Measurements from ENCODE around the gene FAM110A.
"Not testable (repeated sequence)": the region's sequence is repeated elsewhere in the genome, so short reads cannot be mapped to it uniquely, and the experiment has no call there.

DNA sequence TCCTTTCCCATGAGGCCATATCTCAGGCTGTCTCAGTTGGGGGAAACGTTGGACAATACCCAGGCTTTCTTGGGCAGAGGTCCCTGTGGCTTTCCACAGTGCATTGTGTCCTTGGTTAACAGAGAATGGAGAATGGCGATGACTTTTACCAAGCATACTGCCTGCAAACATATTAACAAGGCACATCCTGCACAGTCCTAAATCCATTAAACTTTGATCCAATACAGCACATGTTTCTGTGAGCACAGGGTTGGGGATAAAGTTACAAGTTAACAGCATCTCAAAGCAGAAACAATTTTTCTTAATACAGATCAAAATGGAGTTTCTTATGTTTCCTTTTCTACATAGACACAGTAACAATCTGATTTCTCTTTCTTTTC lies 21.1 kb upstream of the FAM110A start:
- TF ChIP-seq, protein P1, sequence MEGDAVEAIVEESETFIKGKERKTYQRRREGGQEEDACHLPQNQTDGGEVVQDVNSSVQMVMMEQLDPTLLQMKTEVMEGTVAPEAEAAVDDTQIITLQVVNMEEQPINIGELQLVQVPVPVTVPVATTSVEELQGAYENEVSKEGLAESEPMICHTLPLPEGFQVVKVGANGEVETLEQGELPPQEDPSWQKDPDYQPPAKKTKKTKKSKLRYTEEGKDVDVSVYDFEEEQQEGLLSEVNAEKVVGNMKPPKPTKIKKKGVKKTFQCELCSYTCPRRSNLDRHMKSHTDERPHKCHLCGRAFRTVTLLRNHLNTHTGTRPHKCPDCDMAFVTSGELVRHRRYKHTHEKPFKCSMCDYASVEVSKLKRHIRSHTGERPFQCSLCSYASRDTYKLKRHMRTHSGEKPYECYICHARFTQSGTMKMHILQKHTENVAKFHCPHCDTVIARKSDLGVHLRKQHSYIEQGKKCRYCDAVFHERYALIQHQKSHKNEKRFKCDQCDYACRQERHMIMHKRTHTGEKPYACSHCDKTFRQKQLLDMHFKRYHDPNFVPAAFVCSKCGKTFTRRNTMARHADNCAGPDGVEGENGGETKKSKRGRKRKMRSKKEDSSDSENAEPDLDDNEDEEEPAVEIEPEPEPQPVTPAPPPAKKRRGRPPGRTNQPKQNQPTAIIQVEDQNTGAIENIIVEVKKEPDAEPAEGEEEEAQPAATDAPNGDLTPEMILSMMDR (IDR thresholded peaks at IDR 0.05), result not testable (repeated sequence)
- not testable (repeated sequence) for TF ChIP-seq ZFX (IDR thresholded peaks at IDR 0.05; ENCODE audit: borderline replicate concordance)
